Measurements from ENCODE around the gene MAT2A. TPM values are rescaled to one million over a fixed set of nuclear protein-coding genes. Genes with fewer than 3 reads are reported as not detected.

Gene MAT2A
- total RNA-seq, 4 donors from 2014 or later = 139 to 164 (median 145) TPM

DNA sequence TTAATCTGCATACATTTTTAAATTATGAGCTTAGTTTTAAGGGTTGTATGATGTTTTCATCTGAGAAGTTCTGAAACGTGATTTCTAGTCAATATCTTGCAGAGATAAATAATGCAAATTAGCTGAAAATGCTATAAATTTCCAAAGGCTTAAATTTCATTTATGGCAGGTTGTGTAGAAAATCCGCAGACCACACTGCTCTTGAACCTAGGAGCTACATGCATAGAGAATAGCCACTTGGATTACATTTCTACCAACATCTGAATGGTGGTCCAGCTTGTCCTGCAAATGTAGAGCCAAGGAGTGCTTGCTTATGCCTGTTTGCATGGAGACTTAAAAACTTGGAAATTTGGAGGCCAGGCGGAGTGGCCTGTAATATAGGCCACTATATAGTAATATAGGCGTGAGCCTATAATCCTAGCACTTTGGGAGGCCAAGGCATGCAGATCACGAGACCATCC is 6.8 kb downstream of the MAT2A start:
- no peak for DNase-seq (ENCODE audit: low spot score in 2 of 2)
- Histone ChIP-seq H3K4me1 (peaks cover 0 to 29% (median 14%) of the 10 kb centered on the region in 4 donors), H3K27me3 (no peaks in the 10 kb centered on the region), H3K4me3 (no peak overlapping the region), H3K36me3 (peaks cover 11 to 95% (median 40%) of the 10 kb centered on the region in 3 donors), H3K9me3 (no peaks in the 10 kb centered on the region), H3K27ac (no peak overlapping the region)
- TF ChIP-seq, protein P1, sequence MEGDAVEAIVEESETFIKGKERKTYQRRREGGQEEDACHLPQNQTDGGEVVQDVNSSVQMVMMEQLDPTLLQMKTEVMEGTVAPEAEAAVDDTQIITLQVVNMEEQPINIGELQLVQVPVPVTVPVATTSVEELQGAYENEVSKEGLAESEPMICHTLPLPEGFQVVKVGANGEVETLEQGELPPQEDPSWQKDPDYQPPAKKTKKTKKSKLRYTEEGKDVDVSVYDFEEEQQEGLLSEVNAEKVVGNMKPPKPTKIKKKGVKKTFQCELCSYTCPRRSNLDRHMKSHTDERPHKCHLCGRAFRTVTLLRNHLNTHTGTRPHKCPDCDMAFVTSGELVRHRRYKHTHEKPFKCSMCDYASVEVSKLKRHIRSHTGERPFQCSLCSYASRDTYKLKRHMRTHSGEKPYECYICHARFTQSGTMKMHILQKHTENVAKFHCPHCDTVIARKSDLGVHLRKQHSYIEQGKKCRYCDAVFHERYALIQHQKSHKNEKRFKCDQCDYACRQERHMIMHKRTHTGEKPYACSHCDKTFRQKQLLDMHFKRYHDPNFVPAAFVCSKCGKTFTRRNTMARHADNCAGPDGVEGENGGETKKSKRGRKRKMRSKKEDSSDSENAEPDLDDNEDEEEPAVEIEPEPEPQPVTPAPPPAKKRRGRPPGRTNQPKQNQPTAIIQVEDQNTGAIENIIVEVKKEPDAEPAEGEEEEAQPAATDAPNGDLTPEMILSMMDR (IDR thresholded peaks at IDR 0.05) = no peak
- TF ChIP-seq EP300 (IDR thresholded peaks at IDR 0.05) (no peak), POLR2A (IDR thresholded peaks at IDR 0.05) (no peak)
- 73 to 86% methylated on average over 5 of the region's 5 CpGs for WGBS, 2 donors

DNA sequence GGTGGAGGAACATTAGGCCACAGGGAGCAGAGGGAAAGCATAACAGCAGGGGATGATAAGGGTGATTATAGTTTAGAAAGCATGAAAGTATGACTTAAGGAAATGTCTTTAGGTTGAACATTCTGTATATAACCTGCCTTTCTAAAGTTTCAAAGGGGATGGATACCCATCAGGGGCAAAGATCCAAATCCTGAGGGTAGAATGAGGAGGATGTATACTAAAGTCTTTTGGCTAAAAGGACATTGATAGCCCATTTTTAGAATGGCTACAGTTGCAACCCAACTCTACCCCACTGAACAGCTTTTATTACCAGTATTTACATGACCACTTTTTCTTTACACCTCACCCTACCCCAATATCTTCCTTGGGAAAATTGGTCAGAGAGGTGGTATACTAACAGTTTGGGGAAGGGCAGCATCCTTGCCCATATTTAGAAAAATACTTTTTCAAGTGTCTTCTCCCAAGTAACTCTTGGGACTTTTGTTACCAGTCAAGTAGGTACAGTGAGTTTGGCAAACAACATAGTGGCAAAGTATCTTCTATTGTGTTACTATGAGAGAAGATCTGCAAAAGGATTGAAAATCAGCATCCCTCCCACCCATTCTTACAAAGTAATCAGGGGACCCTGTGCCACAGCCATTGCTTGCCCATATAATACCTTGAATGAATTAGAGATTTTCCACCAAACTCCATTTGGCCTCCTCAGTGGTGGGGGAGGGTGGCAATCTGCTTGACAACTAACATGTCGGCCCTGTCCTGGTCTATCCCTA is 8.3 kb downstream of the MAT2A start:
- 89 to 95% methylated on average over 1 of the region's 1 CpG for WGBS, 2 donors

DNA sequence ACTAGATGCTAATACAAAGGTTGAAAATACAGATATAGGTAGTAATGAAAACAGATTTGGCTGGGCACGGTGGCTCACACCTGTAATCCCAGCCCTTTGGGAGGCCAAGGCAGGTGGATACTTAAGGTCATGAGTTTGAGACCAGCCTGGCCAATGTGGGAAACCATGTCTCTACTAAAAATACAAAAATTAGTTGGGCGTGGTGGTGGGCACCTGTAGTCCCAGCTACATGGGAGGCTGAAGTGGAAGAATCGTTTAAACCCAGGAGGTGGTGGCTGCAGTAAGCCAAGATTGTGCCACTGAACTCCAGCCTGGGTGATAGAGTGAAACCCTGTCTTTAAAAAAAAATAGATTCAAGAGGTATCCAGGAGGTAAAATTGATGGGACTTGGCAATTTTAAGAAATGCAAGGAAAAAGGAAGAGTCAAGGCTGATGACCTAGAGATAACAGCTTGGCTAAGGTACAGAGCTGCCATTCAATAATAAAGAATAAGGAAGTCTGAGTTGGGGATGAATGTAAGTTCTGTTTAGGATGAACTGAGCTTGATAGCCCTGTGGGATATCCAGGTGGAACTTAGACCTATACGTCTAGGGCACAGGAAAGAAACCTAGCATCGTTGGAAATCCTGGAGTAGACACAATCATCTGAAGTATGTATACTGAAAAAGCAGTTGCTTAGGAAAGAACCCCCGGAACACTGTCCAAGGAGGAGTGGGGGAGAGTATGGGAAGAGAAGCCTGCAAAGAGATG is 9.1 kb downstream of the MAT2A start:
- Histone ChIP-seq H3K36me3 (peaks cover 7 to 95% (median 37%) of the 10 kb centered on the region in 3 donors), H3K4me1 (peaks cover 0 to 15% (median 0%) of the 10 kb centered on the region in 4 donors), H3K4me3 (no peak overlapping the region), H3K9me3 (no peaks in the 10 kb centered on the region), H3K27me3 (no peaks in the 10 kb centered on the region), H3K27ac (no peak overlapping the region)
- 74 to 77% methylated on average over 6 of the region's 6 CpGs for WGBS, 2 donors
- TF ChIP-seq EP300 (IDR thresholded peaks at IDR 0.05) (no peak), POLR2A (IDR thresholded peaks at IDR 0.05) (no peak)
- TF ChIP-seq, protein P1 (IDR thresholded peaks at IDR 0.05) = no peak
- no peak for DNase-seq (ENCODE audit: low spot score in 2 of 2)

More for the DNA sequence above, 8.3 kb downstream of the MAT2A start:
- TF ChIP-seq EP300 (IDR thresholded peaks at IDR 0.05) = no peak
- TF ChIP-seq, protein P1 (IDR thresholded peaks at IDR 0.05) = no peak
- no peak for TF ChIP-seq POLR2A (IDR thresholded peaks at IDR 0.05)
- Histone ChIP-seq H3K27ac (no peak overlapping the region), H3K9me3 (no peaks in the 10 kb centered on the region), H3K36me3 (peaks cover 9 to 95% (median 36%) of the 10 kb centered on the region in 3 donors), H3K4me3 (no peak overlapping the region), H3K27me3 (no peaks in the 10 kb centered on the region), H3K4me1 (peaks cover 0 to 23% (median 1%) of the 10 kb centered on the region in 4 donors)
- no peak for DNase-seq (ENCODE audit: low spot score in 2 of 2)

DNA sequence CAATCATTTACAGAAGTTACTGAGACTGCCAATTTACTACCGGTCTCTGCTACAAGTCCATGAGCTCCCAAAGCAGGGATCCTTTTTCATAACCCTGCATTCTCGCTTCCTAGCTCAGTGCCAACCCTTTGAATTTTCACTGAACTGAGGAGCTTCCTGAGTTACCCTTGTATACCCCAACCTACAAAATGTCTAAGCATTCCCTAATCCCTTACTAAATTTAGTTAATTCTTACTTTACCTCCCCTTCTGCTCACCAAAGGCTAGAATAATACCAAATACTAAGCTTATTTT is 9.6 kb downstream of the MAT2A start:
- 72 to 83% methylated on average over 2 of the region's 2 CpGs for WGBS, 2 donors

More for the DNA sequence above, 9.6 kb downstream of the MAT2A start:
- TF ChIP-seq EP300 (IDR thresholded peaks at IDR 0.05) (no peak), POLR2A (IDR thresholded peaks at IDR 0.05) (no peak)
- TF ChIP-seq, protein P1 (IDR thresholded peaks at IDR 0.05) = no peak
- Histone ChIP-seq H3K27me3 (no peaks in the 10 kb centered on the region), H3K9me3 (no peaks in the 10 kb centered on the region), H3K27ac (no peak overlapping the region), H3K4me1 (peaks cover 0 to 12% (median 0%) of the 10 kb centered on the region in 4 donors), H3K36me3 (peaks cover 5 to 95% (median 32%) of the 10 kb centered on the region in 3 donors), H3K4me3 (no peak overlapping the region)
- DNase-seq (ENCODE audit: low spot score in 2 of 2) = no peak

Data from tibial nerve (tissue), 4 donors.